NCI-H128 (cell line): Measurements from ENCODE around the gene ALDH1A1.
"Not testable (repeated sequence)": the region's sequence is repeated elsewhere in the genome, so short reads cannot be mapped to it uniquely, and the experiment has no call there.

Source experiments
- DNase-seq: peaks from one replicate; lab custom pipeline; 2025; ENCODE audit not compliant: unreplicated experiment; lab: John Stamatoyannopoulos, UW

Gene ALDH1A1

GRCh38 chr9:72898360-72898759 lies 54.5 kb downstream of the ALDH1A1 start:
- no peak for DNase-seq

GRCh38 chr9:72897069-72897649 lies 55.7 kb downstream of the ALDH1A1 start:
- DNase-seq = no peak

GRCh38 chr9:72896439-72896838 lies 56.4 kb downstream of the ALDH1A1 start:
- no peak for DNase-seq

- no peak for DNase-seq
These were observed 57.7 kb downstream of the ALDH1A1 start for GRCh38 chr9:72895122-72895521.

GRCh38 chr9:72894342-72894741 lies 58.5 kb downstream of the ALDH1A1 start:
- DNase-seq = no peak

GRCh38 chr9:72893437-72893836 lies 59.4 kb downstream of the ALDH1A1 start:
- DNase-seq = no peak

GRCh38 chr9:72891043-72891442 lies 61.8 kb downstream of the ALDH1A1 start:
- DNase-seq = no peak

- no peak for DNase-seq
These were observed 63.9 kb downstream of the ALDH1A1 start for GRCh38 chr9:72888943-72889342.

- DNase-seq = no peak
These were observed 64.8 kb downstream of the ALDH1A1 start for GRCh38 chr9:72888067-72888466.

GRCh38 chr9:72886386-72886785 lies 66.5 kb downstream of the ALDH1A1 start:
- no peak for DNase-seq

GRCh38 chr9:72884508-72884907 lies 68.3 kb downstream of the ALDH1A1 start:
- no peak for DNase-seq

- DNase-seq = no peak
These were observed 69.0 kb downstream of the ALDH1A1 start for GRCh38 chr9:72883875-72884274.

- no peak for DNase-seq
These were observed 70.6 kb downstream of the ALDH1A1 start for GRCh38 chr9:72882117-72882775.

GRCh38 chr9:72880821-72881220 lies 72.0 kb downstream of the ALDH1A1 start:
- DNase-seq = no peak

- no peak for DNase-seq
These were observed 77.6 kb downstream of the ALDH1A1 start for GRCh38 chr9:72875221-72875620.

- no peak for DNase-seq
These were observed 78.5 kb downstream of the ALDH1A1 start for GRCh38 chr9:72874344-72874743.

- DNase-seq = no peak
These were observed 79.4 kb downstream of the ALDH1A1 start for GRCh38 chr9:72873456-72873855.

GRCh38 chr9:72872718-72873117 lies 80.1 kb downstream of the ALDH1A1 start:
- no peak for DNase-seq

- DNase-seq = no peak
These were observed 81.2 kb downstream of the ALDH1A1 start for GRCh38 chr9:72871685-72872084.

- no peak for DNase-seq
These were observed 88.5 kb downstream of the ALDH1A1 start for GRCh38 chr9:72864327-72864726.

- DNase-seq = no peak
These were observed 89.3 kb downstream of the ALDH1A1 start for GRCh38 chr9:72863456-72864094.

- DNase-seq = not testable (repeated sequence)
These were observed 90.1 kb downstream of the ALDH1A1 start for GRCh38 chr9:72862788-72863187.
